Lower lobe of right lung (tissue), 2 donors: ENCODE results near the gene COQ8A. TPM values are rescaled to one million over a fixed set of nuclear protein-coding genes. Genes with fewer than 3 reads are reported as not detected.
A peak's percentile ranks its signal among the peaks of the same experiment; 100 is the strongest.

Experiments used
- ATAC-seq, 2 donors: fragments of 200-7000 bp; cut with Tn5 transposase; one replicate each; pipeline ENCODE4 v1.9.1; 2020 to 2022; ENCODE audit warnings: mild to moderate bottlenecking in 2 of 2, moderate library complexity in 2 of 2
- DNase-seq: peaks from one replicate; pipeline ENCODE4 v3.0.0-alpha.2; 2020
- H3K27ac ChIP-seq: fragments of 200-600 bp; one replicate; pipeline ENCODE4 v1.8.0; 2022
- H3K27me3 ChIP-seq: fragments of 200-600 bp; one replicate; pipeline ENCODE4 v1.8.0; 2022; ENCODE audit warnings: low read depth
- H3K36me3 ChIP-seq: fragments of 200-600 bp; one replicate; pipeline ENCODE4 v1.8.0; 2022; ENCODE audit warnings: mild to moderate bottlenecking
- H3K4me1 ChIP-seq: fragments of 200-600 bp; one replicate; pipeline ENCODE4 v1.8.0; 2022
- H3K4me3 ChIP-seq: fragments of 200-600 bp; one replicate; pipeline ENCODE4 v1.8.0; 2022; ENCODE audit warnings: mild to moderate bottlenecking
- H3K9me3 ChIP-seq: fragments of 200-600 bp; one replicate; pipeline ENCODE4 v1.8.0; 2022
- intact Hi-C: fragments of 100-400 bp; cut with DNase I; formaldehyde crosslinking; loops from one replicate; pipeline ENCODE4 v1.11.0; 2022
- total RNA-seq: library from RNA; stranded (reverse); fragmentation: NEBNext Ultra II Directional; extraction: Animal tissue kit (Norgen Biotek cat#: 25700); gene quantifications from one replicate; pipeline ENCODE4 v1.2.1, GENCODE V29; 2021
- TF ChIP-seq, protein P1 (sequence below): fragments of 200-600 bp; IDR thresholded peaks from one replicate; pipeline ENCODE4 v1.8.0; 2022; ENCODE audit warnings: antibody characterized with exemption, mild to moderate bottlenecking
- donor health status: DM: no; HTN: yes; CAD: no; lungs with severe emphysema.

The COQ8A gene
- total RNA-seq, 1 donor from 2014 or later, result 45.0 TPM

DNA sequence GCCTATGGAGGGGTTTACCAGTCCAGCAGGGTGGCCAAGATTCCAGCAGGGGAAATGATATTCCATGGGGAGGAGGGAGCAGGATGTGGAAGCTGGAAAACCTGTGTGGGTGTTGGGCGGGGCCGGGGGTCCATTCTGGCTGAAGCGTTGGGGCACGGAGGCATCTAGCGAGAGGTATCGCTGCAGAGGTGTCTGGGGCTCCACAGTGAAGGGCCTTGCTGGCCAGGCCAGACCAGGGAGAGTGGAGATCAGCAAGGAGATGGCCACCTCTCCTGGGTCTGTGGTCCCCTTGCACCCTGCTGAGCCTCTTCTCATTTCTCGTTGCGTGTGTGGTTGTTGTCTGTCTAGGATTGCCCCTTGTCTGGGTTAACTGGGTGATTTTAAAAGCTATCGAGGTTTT, 6.2 kb downstream of the COQ8A start:
- DNase-seq, result no peak
- H3K27ac ChIP-seq, result peak overlapping the region; percentile 61
- TF ChIP-seq, protein P1, sequence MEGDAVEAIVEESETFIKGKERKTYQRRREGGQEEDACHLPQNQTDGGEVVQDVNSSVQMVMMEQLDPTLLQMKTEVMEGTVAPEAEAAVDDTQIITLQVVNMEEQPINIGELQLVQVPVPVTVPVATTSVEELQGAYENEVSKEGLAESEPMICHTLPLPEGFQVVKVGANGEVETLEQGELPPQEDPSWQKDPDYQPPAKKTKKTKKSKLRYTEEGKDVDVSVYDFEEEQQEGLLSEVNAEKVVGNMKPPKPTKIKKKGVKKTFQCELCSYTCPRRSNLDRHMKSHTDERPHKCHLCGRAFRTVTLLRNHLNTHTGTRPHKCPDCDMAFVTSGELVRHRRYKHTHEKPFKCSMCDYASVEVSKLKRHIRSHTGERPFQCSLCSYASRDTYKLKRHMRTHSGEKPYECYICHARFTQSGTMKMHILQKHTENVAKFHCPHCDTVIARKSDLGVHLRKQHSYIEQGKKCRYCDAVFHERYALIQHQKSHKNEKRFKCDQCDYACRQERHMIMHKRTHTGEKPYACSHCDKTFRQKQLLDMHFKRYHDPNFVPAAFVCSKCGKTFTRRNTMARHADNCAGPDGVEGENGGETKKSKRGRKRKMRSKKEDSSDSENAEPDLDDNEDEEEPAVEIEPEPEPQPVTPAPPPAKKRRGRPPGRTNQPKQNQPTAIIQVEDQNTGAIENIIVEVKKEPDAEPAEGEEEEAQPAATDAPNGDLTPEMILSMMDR, result no peak
- no peak for ATAC-seq
- H3K27me3 ChIP-seq, result no peaks in the 10 kb centered on the region
- H3K9me3 ChIP-seq, result peaks cover 3% of the 10 kb centered on the region
- H3K4me1 ChIP-seq, result peaks cover 32% of the 10 kb centered on the region
- intact Hi-C loops, result no loop called here
- H3K4me3 ChIP-seq, result no peak overlapping the region
- no peaks in the 10 kb centered on the region for H3K36me3 ChIP-seq

DNA sequence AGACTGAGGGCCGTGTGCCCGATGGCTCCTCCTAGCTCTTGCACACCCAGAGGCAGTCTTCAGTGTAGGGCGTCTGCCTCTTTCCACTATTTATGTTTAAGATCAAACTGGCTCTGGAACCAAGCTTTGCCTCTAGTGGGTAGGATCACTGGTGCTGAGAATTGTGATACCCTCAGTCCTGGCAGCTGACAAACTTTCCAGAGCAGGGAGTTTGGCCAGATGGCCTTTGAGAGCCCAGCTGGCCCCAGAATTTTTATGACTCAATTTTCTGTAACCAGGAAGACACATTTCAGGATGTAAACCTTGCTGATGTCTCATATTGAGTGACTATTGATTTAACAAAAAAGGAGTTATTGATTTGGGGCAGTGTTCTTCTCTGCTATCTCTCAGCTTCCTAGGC, 6.7 kb downstream of the COQ8A start:
- Histone ChIP-seq H3K36me3 (no peaks in the 10 kb centered on the region), H3K4me1 (peaks cover 27% of the 10 kb centered on the region), H3K27ac (no peak overlapping the region), H3K9me3 (peaks cover 3% of the 10 kb centered on the region), H3K27me3 (no peaks in the 10 kb centered on the region), H3K4me3 (no peak overlapping the region)
- TF ChIP-seq, protein P1, result no peak
- intact Hi-C loops, result no loop called here
- DNase-seq (no peak), ATAC-seq (no peak)

DNA sequence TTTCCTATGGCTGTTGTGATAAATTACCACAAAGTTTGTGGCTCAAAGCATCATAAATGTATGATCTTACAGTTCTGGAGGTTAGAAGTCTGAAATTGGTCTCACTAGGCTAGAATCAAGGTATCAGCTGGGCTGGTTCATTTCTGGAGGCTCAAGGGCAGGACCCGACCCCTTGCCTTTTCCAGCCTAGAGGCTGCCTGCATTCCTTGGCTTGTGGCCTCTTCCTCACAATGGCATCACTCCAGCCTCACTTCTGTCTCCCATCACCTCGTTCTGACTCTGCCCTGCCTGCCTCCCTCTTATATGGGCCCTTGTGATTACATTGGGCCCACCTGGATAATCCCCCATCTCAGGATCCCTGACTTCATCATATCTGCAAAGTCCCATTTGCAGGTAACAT, 8.0 kb downstream of the COQ8A start:
- no peak for ATAC-seq
- no peaks in the 10 kb centered on the region for H3K27me3 ChIP-seq
- DNase-seq, result no peak
- no peaks in the 10 kb centered on the region for H3K36me3 ChIP-seq
- no peak overlapping the region for H3K4me3 ChIP-seq
- H3K27ac ChIP-seq, result no peak overlapping the region
- peaks cover 3% of the 10 kb centered on the region for H3K9me3 ChIP-seq
- intact Hi-C loops, result no loop called here
- TF ChIP-seq, protein P1, result no peak
- H3K4me1 ChIP-seq, result peaks cover 15% of the 10 kb centered on the region

DNA sequence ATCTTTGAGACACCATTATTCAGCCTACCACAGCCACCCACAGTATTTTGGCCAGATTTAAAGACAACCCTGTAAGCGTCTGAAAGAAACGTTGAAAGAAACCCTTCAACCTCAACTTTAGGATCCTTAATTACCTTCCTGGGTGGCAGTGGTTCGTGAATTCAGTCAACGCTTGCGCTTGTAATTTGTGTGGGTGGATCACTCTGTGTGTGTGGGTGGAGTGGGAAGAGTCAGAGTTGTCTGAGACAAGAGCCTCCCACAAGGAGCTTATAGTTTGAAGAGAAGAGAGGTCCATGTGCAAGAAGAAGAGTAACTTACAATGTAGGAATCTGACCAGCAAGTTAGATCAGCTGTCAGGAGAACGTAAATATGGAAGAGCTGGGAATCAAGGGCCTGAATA, 8.4 kb downstream of the COQ8A start:
- Histone ChIP-seq H3K36me3 (no peaks in the 10 kb centered on the region), H3K4me3 (no peak overlapping the region), H3K27me3 (no peaks in the 10 kb centered on the region), H3K27ac (no peak overlapping the region), H3K4me1 (peaks cover 13% of the 10 kb centered on the region), H3K9me3 (peaks cover 3% of the 10 kb centered on the region)
- TF ChIP-seq, protein P1, result no peak
- intact Hi-C loops, result no loop called here
- DNase-seq (no peak), ATAC-seq (no peak)

DNA sequence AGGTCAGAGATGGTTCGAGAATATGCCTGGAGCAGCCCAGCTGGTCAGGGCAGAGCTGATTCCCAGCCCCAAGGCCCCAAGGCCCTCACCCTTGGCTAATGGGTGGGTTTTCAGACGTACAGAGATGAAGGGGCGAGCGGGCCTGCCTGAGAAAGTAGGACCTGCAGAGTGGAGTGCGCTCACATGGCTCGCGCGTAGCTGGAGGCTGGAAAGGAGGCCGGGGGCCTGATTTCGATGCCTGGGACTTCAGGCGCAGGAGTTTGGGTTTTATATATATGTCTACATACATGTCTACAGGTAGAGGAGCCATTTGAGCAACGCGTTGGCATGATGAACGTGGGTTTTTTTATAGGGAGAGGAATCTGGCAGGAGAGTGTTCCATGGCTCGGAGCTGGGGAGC, 8.9 kb downstream of the COQ8A start:
- TF ChIP-seq, protein P1, result no peak
- no peak overlapping the region for H3K4me3 ChIP-seq
- H3K4me1 ChIP-seq, result peaks cover 9% of the 10 kb centered on the region
- peaks cover 3% of the 10 kb centered on the region for H3K9me3 ChIP-seq
- H3K27ac ChIP-seq, result no peak overlapping the region
- ATAC-seq (no peak), DNase-seq (no peak)
- H3K36me3 ChIP-seq, result no peaks in the 10 kb centered on the region
- intact Hi-C loops, result no loop called here
- H3K27me3 ChIP-seq, result no peaks in the 10 kb centered on the region

DNA sequence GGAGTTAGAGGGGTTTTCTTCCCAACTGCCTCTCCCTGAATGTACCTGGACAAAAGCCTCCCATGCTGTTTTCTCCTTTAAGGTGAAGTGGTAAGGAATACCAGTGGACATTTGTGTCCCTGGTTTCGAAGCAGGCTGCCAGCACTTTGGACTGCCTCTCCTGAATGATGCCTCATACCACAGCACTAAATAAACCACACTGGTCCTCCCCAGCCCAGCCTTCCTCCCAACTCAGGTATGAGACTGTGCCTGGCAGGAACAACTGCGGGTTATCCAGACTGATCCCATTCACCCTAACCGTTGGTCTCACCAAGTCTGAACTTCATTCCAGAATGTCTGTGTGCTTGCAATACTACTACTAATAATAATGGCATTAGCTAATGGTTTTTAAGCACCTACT, 9.3 kb downstream of the COQ8A start:
- H3K4me3 ChIP-seq, result no peak overlapping the region
- H3K36me3 ChIP-seq, result no peaks in the 10 kb centered on the region
- no peak for DNase-seq
- H3K9me3 ChIP-seq, result peaks cover 3% of the 10 kb centered on the region
- intact Hi-C loops, result no loop called here
- TF ChIP-seq, protein P1, result no peak
- H3K27ac ChIP-seq, result no peak overlapping the region
- peaks cover 5% of the 10 kb centered on the region for H3K4me1 ChIP-seq
- no peaks in the 10 kb centered on the region for H3K27me3 ChIP-seq
- ATAC-seq, result no peak
